Calu3 (cell line): Measurements from ENCODE around the gene IMP4. TPM values are rescaled to one million over a fixed set of nuclear protein-coding genes. Genes with fewer than 3 reads are reported as not detected.

ENCODE experiments used
- Bru-seq: library from RNA; stranded (reverse); fragments of 400-500 nt; gene quantifications from one replicate; lab custom pipeline; 2021; lab: Mats Ljungman, UMichigan
- BruChase-seq, 2 experiments: library from RNA; stranded (reverse); fragments of 400-500 nt; gene quantifications; one replicate each; lab custom pipeline; 2021; lab: Mats Ljungman, UMichigan
- BruUV-seq: library from RNA; stranded (reverse); fragments of 400-500 nt; replicated peaks from 2 replicates; lab custom pipeline; 2021; lab: Mats Ljungman, UMichigan
- CTCF ChIA-PET: fragments of 300-600 bp; sonication (Branson Sonifier 250); formaldehyde crosslinking; loops from one replicate; lab custom pipeline; 2022; ENCODE audit warnings: antibody characterized with exemption; lab: Charles Lee
- DNase-seq: peaks from one replicate; pipeline ENCODE4 v3.0.0; 2022
- H3K27ac Mint-ChIP-seq: one replicate; pipeline ENCODE4 v1.8.0; 2022; ENCODE audit warnings: mixed read lengths; ENCODE audit not compliant: unreplicated experiment
- H3K27me3 Mint-ChIP-seq: one replicate; pipeline ENCODE4 v1.8.0; 2022; ENCODE audit warnings: mixed read lengths; ENCODE audit not compliant: unreplicated experiment
- H3K36me3 Mint-ChIP-seq: one replicate; pipeline ENCODE4 v1.8.0; 2022; ENCODE audit warnings: mild to moderate bottlenecking, moderate library complexity, mixed read lengths; ENCODE audit not compliant: insufficient read depth, unreplicated experiment
- H3K4me1 Mint-ChIP-seq: one replicate; pipeline ENCODE4 v1.8.0; 2022; ENCODE audit warnings: mild to moderate bottlenecking, low read depth, mixed read lengths; ENCODE audit not compliant: unreplicated experiment
- H3K4me3 Mint-ChIP-seq: one replicate; pipeline ENCODE4 v1.8.0; 2022; ENCODE audit warnings: mild to moderate bottlenecking, low read depth, moderate library complexity, mixed read lengths; ENCODE audit not compliant: unreplicated experiment
- H3K9me3 Mint-ChIP-seq: one replicate; pipeline ENCODE4 v1.8.0; 2022; ENCODE audit warnings: low read depth, mixed read lengths; ENCODE audit not compliant: unreplicated experiment
- CTCF ChIP-seq: fragments of 200-600 bp; IDR thresholded peaks from one replicate; pipeline ENCODE4 v1.8.0; 2022; ENCODE audit warnings: antibody characterized with exemption; ENCODE audit not compliant: unreplicated experiment
- intact Hi-C: fragments of 100-400 bp; cut with micrococcal nuclease; formaldehyde crosslinking; loops from one replicate; pipeline ENCODE4 v1.10.0; 2022; ENCODE audit not compliant: unreplicated experiment
- long read RNA-seq: library from polyadenylated mRNA; stranded (forward); transcript quantifications from one replicate; pipeline ENCODE4 v2.0.0, GENCODE V29; 2022
- total RNA-seq: library from RNA; stranded (reverse); gene quantifications from 2 replicates; pipeline ENCODE4 v1.2.3, GENCODE V29; 2022

IMP4 gene
- total RNA-seq = 79.6 and 89.4 TPM in 2 replicates
- percentile 69 among the genes with signal in this experiment for Bru-seq, nascent RNA
- percentile 87 among the genes with signal in this experiment for BruChase-seq, experiment 1, labeled RNA remaining after a 6-hour chase
- BruChase-seq, experiment 2, labeled RNA remaining after a 2-hour chase = percentile 83 among the genes with signal in this experiment
- long read RNA-seq, transcript IMP4-202 (9 exons, 822 nt) = minor isoform, 23 of 204 reads
- long read RNA-seq, transcript IMP4-201 (9 exons, 1,740 nt) = major isoform, 128 of 204 reads
- long read RNA-seq, transcript IMP4-208 (8 exons, 2,379 nt) = minor isoform, 19 of 204 reads
- long read RNA-seq, partial matches to known transcripts = 3 of 204 reads
- long read RNA-seq, other reads (novel, unspliced or antisense) = 28 of 204 reads

- TF ChIP-seq CTCF = no peak
- H3K27me3 Mint-ChIP-seq = no peaks in the 10 kb centered on the region
- no peaks in the 10 kb centered on the region for H3K9me3 Mint-ChIP-seq
- peaks cover 57% of the 10 kb centered on the region for H3K36me3 Mint-ChIP-seq
- CTCF ChIA-PET = interaction anchor here (1.2 to 2.4 kb wide), 6 partner anchors 10 to 161 kb away, joined by 3 to 15 read pairs (median 9); partner anchors contain the start of genes PTPN18 and SMPD4
- no TSS peak for BruUV-seq
- peak within 1 kb of the TSS; percentile 86 for H3K4me3 Mint-ChIP-seq
- peak within 1 kb of the TSS; percentile 82 for H3K27ac Mint-ChIP-seq
- intact Hi-C loops = no loop called here
- H3K4me1 Mint-ChIP-seq = peaks cover 17% of the 10 kb centered on the region
- DNase-seq = peak; percentile 94
These were observed at the start of gene IMP4 for GRCh38 chr2:130342533-130343275. Gene IMP4 (plus strand): TSS chr2:130342897. CDS start chr2:130342933, 36 bp downstream.

- Mint-ChIP-seq H3K9me3 (no peaks in the 10 kb centered on the region), H3K27me3 (peaks cover 51% of the 10 kb centered on the region), H3K36me3 (no peaks in the 10 kb centered on the region), H3K4me1 (no peaks in the 10 kb centered on the region), H3K4me3 (no peak overlapping the region), H3K27ac (no peak overlapping the region)
- intact Hi-C loops = no loop called here
- CTCF ChIA-PET = no interaction called here
- no peak for DNase-seq
- no TSS peak for BruUV-seq
- TF ChIP-seq CTCF = no peak
These were observed 42.3 kb upstream of the IMP4 start for GRCh38 chr2:130300258-130300969.

DNA sequence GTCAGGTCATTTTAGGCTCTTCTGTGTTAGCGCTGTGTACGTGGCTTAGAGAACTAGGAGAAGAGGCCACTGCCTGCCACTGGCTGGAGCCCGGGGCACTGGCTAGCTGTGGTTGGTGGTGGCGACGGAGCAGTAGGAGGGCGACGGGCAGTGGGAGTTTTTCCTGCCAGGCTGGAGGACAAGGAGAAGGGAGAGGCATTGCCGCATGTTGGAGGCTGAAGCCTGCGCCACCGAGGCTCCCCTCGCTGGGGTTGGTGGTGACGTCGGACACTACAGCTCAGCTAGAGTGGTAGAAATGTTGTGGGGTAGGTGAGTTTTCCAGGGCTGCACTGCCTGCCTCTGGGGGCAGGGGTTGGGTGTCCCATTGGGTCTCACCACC lies 41.7 kb upstream of the IMP4 start:
- CTCF ChIA-PET = interaction anchor here (0.7 kb wide), 1 partner anchor 16 kb away, joined by 3 read pairs; no protein-coding TSS in a partner anchor
- no TSS peak for BruUV-seq
- H3K27me3 Mint-ChIP-seq = peaks cover 46% of the 10 kb centered on the region

More for the DNA sequence above, 41.7 kb upstream of the IMP4 start:
- H3K27ac Mint-ChIP-seq = no peak overlapping the region
- no peak for DNase-seq
- H3K4me1 Mint-ChIP-seq = no peaks in the 10 kb centered on the region
- no peaks in the 10 kb centered on the region for H3K36me3 Mint-ChIP-seq
- H3K9me3 Mint-ChIP-seq = no peaks in the 10 kb centered on the region
- no peak for TF ChIP-seq CTCF
- H3K4me3 Mint-ChIP-seq = no peak overlapping the region
- intact Hi-C loops = no loop called here
